ENCODE results near the gene SALL1.

DNA sequence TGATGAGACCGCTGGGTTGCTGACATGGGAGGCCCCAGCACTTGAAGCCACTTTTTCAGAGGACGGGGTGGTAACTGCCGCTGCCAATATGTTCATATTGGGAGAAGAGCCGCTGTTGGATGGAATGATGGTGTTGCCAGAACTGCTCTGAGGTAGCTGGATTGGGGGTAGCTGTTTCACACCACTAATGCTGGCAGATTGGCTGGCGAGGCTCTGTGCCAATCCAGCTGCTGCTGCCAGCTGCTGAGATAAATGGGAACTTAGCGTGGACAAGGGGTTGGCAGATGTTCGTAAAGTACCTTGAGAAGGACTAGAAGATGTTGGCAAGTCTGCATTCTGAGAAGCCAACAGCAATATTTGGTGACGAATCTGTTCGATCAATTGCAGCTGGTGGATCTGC is 10.0 kb downstream of the SALL1 start:
- TF ChIP-seq, protein P1, sequence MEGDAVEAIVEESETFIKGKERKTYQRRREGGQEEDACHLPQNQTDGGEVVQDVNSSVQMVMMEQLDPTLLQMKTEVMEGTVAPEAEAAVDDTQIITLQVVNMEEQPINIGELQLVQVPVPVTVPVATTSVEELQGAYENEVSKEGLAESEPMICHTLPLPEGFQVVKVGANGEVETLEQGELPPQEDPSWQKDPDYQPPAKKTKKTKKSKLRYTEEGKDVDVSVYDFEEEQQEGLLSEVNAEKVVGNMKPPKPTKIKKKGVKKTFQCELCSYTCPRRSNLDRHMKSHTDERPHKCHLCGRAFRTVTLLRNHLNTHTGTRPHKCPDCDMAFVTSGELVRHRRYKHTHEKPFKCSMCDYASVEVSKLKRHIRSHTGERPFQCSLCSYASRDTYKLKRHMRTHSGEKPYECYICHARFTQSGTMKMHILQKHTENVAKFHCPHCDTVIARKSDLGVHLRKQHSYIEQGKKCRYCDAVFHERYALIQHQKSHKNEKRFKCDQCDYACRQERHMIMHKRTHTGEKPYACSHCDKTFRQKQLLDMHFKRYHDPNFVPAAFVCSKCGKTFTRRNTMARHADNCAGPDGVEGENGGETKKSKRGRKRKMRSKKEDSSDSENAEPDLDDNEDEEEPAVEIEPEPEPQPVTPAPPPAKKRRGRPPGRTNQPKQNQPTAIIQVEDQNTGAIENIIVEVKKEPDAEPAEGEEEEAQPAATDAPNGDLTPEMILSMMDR (IDR thresholded peaks at IDR 0.05; ENCODE audit: low read depth, low read length) = no peak
- no peak for TF ChIP-seq EZH2phosphoT487 (IDR thresholded peaks at IDR 0.05; ENCODE audit: low read depth)

Measured in OCI-LY3 (cell line).